Dedifferentiated amniotic fluid mesenchymal stem cell (primary cell): Measurements from ENCODE around the gene LARP4B.
A peak's percentile ranks its signal among the peaks of the same experiment; 100 is the strongest.

Experiments used
- DNase-seq: peaks from one replicate; pipeline ENCODE4 v3.0.0-alpha.2; 2016; ENCODE audit errors: extremely low spot score

Gene LARP4B

GRCh38 chr10:787933-788651, 143.4 kb downstream of the LARP4B start:
- no peak for DNase-seq

GRCh38 chr10:786633-787474, 144.7 kb downstream of the LARP4B start:
- DNase-seq: no peak

- DNase-seq: no peak
Observed at GRCh38 chr10:785861-786214, 145.7 kb downstream of the LARP4B start.

GRCh38 chr10:785089-785860, 146.2 kb downstream of the LARP4B start:
- no peak for DNase-seq

- DNase-seq: peak; percentile 65
Observed at GRCh38 chr10:784403-785088, 147.0 kb downstream of the LARP4B start.

GRCh38 chr10:782751-783648, 148.5 kb downstream of the LARP4B start:
- no peak for DNase-seq

- DNase-seq: no peak
Observed at GRCh38 chr10:780536-781524, 150.7 kb downstream of the LARP4B start.

- DNase-seq: no peak
Observed at GRCh38 chr10:778626-779330, 152.7 kb downstream of the LARP4B start.

GRCh38 chr10:777913-778479, 153.5 kb downstream of the LARP4B start:
- DNase-seq: no peak

GRCh38 chr10:776772-777171, 154.7 kb downstream of the LARP4B start:
- DNase-seq: no peak

- peak; percentile 24 for DNase-seq
Observed at GRCh38 chr10:775245-776075, 156.0 kb downstream of the LARP4B start.

- DNase-seq: no peak
Observed at GRCh38 chr10:774661-775244, 156.8 kb downstream of the LARP4B start.

GRCh38 chr10:774223-774622, 157.3 kb downstream of the LARP4B start:
- DNase-seq: no peak

GRCh38 chr10:773562-774161, 157.8 kb downstream of the LARP4B start:
- no peak for DNase-seq

GRCh38 chr10:772227-772637, 159.3 kb downstream of the LARP4B start:
- DNase-seq: no peak

GRCh38 chr10:771647-772046, 159.9 kb downstream of the LARP4B start:
- DNase-seq: no peak

GRCh38 chr10:770975-771374, 160.5 kb downstream of the LARP4B start:
- no peak for DNase-seq
